GM19035 (cell line): ENCODE results near the gene KDM6A.
"Not testable (repeated sequence)": the region's sequence is repeated elsewhere in the genome, so short reads cannot be mapped to it uniquely, and the experiment has no call there.

Source experiments
- ATAC-seq: cut with Tn5 transposase; IDR thresholded peaks from one replicate; pipeline ENCODE4 v1.9.1; 2021; ENCODE audit not compliant: unreplicated experiment

Gene KDM6A

DNA sequence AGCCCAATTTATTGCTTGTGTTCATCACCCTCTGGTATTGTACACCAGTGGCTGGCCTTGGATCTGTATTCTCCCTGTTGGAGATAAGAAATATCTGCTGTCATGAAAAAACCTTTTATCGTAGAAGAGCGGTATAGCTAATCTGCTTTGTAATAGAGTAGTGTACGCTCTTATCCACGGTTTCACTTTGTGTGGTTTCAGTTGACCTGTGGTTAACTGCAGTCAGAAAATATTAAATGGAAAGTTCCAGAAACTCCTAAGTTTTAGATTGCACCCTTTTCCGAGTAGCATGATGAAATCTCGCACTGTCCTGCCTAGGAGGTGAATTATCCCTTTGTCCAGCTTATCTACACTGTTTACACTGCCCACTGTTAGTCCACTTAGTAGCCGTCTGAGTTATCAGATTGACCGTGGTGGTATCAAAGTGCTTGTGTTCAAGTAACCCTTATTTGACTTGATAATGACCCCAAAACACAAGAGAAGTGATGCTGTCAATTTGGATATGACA lies 42.4 kb downstream of the KDM6A start:
- no peak for ATAC-seq

- no peak for ATAC-seq
These were observed 45.7 kb downstream of the KDM6A start for GRCh38 chrX:44918722-44919121.

DNA sequence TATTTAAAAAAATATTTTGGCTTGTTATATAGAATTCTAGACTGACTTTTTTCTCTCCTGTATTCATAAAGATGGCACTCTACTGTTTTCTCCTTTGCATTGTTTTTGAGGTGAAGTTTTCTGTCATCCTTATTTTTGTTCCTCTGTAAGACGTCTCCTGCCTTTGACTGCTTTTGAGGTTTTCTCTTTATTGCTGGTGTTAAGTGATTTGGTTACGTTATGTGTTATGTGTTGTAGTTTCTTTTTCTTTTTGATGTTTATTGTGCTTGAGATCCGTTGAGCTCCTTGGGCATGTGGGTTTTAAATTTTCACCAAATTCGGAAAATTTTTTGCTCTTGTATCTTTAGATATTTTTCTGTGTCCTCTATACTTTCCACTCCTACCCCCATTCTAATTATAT lies 50.0 kb downstream of the KDM6A start:
- no peak for ATAC-seq

DNA sequence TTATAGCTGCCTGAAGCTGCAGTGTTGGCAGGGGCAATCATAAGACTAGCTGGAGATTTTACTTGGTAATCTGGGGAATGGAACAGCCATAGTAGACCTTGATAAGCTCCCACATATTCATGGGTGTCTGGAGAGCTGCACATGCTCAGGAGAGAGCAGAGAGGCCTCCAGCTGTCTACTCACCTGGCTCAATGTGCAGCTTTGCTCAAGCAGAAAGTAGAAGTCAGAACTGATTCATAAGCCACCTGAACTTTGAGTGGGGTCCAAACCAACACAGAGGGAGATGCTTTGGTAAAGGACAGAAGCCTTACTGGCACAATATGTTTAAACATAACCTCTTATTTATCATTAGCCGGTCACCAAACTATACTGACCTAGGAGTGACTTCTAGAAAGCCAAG lies 54.4 kb downstream of the KDM6A start:
- ATAC-seq, result no peak

DNA sequence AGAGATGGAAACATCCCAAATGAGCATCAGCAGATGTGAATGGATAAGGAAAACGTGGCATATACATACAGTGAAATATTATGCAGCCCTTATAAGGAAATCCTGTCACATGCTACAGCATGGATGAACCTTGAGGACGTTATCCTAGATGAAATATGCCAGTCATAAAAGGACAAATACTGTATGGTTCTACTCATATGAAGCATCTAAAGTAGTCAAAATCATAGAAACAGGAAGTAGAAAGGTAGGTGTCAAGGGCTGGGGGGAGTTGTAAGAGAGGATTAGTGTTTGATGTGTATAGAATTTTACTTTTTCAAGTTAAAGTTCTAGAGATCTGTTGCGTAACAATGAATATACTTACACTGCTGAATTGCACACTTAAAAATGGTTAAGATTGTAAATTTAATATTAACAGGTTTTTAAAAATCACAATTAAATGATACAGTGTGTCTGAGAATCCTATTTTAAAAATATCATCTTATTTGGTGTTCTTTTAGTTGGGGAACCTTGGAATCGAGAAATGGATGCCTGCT lies 58.5 kb downstream of the KDM6A start:
- ATAC-seq, result no peak

GRCh38 chrX:44935172-44935571 lies 62.2 kb downstream of the KDM6A start:
- no peak for ATAC-seq

DNA sequence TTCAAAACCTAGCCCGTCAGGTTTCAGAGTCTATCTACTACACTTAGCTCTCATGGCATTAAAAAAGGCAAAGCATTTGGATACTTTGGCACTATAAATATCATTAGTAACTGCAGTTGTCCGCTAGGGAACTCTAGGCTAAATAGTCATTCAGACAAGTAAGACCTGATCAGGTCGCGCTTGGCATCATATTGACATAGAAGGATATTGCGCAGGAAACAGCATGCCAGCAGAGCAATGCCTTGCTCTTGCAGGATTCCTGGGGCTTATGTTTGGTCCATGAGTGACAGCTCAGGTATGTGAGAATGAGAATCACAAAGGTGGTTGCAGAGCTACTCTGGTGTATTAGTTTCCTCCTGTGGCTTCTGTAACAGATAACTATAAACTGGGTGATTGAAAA lies 62.7 kb downstream of the KDM6A start:
- no peak for ATAC-seq

DNA sequence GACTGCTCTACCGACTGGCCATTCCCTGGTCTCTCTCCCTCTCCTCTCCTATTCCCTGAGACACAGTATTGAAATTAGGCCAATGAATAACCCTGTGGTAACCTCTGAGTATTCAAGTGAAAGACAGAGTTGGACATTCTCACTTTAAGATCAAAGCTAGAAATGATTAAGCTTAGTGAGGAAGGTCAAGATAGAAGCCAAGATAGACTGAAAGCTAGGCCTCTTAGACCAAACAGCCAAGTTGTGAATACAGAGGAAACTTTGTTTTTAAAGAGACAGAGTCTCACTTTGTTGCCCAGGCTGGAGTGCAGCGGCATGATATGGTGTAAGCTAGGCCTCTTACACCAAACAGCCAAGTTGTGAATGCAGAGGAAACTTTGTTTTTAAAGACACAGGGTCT lies 64.6 kb downstream of the KDM6A start:
- no peak for ATAC-seq

DNA sequence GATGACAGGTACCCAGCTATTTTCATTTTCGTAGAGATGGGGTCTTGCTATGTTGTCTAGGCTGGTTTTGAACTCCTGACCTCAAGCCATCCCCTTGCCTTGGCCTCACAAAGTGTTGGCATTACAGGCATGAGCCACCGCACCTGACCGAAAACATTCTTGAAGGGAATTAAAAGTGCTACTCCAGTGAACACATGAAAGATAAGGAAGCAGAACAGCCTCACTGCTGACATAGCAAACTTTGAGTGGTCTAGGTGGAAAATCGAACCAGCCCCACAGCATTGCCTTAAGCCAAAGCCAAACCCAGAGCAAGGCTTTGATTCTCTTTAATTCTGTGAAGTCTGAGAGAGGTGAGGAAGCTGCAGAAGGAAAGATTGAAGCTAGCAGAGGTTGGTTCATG lies 65.1 kb downstream of the KDM6A start:
- ATAC-seq, result no peak

- ATAC-seq, result not testable (repeated sequence)
These were observed 67.6 kb downstream of the KDM6A start for GRCh38 chrX:44940541-44940940.

GRCh38 chrX:44943007-44943406 lies 70.0 kb downstream of the KDM6A start:
- no peak for ATAC-seq

DNA sequence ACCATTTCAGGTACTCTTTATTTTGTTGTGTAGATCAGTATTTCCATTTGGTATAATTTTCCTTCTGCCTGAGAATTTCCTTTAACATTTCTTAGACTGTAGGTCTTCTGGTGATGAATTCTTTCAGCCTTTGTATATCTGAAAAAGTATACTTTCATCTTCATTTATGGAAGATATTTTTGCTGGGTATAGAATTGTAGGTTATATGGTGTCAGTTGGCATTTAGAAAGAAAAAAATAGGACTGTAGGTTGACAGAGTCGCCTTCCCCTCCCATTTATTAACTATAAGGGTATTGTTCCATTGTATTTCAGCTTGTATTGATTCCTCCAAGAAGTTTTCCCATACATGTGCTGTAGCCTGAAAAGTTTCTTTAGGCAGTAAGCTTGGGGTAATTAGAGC lies 71.9 kb downstream of the KDM6A start:
- no peak for ATAC-seq

GRCh38 chrX:44945736-44946135 lies 72.7 kb downstream of the KDM6A start:
- ATAC-seq, result no peak

GRCh38 chrX:44946771-44947170 lies 73.8 kb downstream of the KDM6A start:
- no peak for ATAC-seq

- no peak for ATAC-seq
These were observed 75.0 kb downstream of the KDM6A start for GRCh38 chrX:44947995-44948394.

- ATAC-seq, result no peak
These were observed 75.4 kb downstream of the KDM6A start for GRCh38 chrX:44948406-44948805.

GRCh38 chrX:44949125-44949524 lies 76.1 kb downstream of the KDM6A start:
- no peak for ATAC-seq

GRCh38 chrX:44950471-44951366 lies 77.7 kb downstream of the KDM6A start:
- ATAC-seq, result not testable (repeated sequence)

DNA sequence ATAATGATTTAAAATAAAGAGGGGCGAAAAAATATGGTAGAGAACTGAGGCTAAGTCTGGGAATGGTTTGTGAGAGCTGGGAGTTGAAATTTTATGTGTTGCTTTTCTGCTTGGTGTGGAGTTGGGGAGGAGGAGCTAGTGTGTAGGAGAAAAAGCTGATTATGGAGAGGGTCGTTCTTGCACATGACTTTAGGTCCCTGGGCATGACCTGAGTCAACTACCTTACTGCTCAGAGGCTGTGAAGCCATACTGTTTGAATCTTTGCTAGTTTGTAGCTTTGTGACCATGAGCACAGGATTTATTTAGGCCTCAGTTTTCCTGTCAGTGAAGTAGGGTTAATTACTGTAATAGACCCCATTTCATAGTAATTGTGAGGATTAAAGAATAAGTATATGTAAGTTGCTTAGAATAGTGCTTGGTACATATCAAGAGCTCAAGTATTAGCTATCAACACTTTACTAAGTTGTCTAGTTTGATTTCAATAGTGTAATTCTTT lies 78.6 kb downstream of the KDM6A start:
- ATAC-seq, result no peak

DNA sequence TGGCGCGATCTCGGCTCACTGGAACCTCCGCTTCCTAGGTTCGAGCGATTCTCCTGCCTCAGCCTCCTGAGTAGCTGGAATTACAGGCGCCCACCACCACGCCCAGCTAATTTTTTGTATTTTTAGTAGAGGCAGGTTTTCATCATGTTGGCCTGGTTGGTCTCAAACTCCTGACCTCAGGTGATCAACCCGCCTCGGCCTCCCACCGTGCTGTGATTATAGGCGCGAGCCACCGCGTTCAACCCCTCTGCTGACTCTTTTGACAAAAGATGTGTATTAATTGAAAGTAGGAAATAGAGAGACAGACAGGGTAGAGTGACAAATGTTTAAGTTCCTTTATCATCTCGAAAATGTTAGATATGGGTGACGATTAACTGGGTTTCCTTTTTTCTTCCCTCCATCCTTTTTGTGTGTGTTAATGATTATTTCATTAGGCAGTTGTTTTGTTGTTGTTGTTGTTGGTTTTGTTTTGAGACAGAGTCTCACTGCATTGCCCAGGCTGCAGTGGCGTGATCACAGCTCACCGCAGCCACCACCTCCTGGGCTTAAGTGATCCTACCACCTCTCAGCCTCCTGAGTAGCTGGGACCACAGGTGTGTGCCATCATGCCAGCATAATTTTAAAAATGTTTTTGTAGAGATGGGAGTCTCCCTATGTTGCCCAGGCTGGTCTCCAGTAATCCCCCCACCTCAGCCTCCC lies 79.5 kb downstream of the KDM6A start:
- no peak for ATAC-seq

DNA sequence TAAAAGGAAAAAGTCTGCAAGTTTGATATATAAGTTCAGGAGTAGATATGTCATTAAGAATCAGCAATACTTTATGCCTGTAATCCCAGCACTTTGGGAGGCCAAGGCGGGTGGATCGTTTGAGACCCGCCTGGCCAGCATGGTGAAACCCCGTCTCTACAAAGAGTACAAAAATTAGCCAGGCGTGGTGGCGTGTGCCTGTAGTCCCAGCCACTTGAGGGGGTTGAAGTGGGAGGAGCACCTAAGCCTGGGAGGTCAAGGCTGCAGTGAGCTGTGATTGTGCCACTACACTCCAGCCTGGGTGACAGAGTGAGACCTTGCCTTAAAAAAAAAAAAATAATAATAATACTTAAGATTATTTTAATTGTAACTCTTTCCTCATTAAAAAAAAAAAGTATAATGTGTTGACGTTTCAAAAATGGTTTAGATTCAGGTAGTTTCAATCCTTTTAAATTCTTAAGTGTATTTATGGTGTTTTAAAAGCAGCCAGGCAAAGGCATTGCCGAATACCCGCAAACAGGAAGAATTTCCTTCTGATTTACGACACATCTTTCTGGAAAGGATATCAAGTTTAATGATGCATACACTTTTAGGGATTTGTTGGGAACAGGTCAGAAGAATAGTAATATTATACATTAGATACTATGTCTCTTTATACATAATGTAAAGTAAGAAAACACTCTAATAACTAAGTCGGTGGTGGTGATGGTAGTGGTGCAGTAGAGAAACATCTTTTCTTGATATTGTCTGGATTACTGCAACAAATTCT lies 80.9 kb downstream of the KDM6A start:
- ATAC-seq, result no peak
